HTR-8/SVneo (cell line): Measurements from ENCODE around the gene GOLGA5.
"Not testable (repeated sequence)": the region's sequence is repeated elsewhere in the genome, so short reads cannot be mapped to it uniquely, and the experiment has no call there.

Experiments
- DNase-seq: peaks from one replicate; pipeline ENCODE4 v3.0.0; 2011; ENCODE audit warnings: low spot score, mixed read lengths; ENCODE audit not compliant: insufficient read length
- FAIRE-seq: peaks from 2 replicates; lab custom pipeline; 2011; peaks lifted over from hg19 to GRCh38; lab: Jason Lieb, UNC

GOLGA5 gene

DNA sequence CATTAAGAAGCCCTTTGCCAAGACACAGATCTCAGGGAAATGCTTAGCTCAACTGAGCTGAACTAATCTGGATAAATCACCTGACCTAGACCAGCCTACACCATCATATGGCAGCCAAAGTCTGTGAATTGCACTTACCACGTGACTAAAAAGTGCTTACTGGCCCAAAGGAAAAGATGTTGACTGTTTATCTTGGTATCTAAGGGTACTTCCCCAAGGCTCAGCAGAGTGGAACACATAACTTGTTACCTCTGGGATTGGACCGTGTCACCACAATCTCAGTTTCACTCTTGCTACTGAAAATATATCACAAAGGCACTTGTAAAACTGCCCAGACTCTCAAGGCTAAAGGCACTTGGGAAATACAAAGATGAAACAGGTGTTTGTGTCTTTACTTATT is 18.8 kb upstream of the GOLGA5 start:
- not testable (repeated sequence) for FAIRE-seq, DNase-seq

DNA sequence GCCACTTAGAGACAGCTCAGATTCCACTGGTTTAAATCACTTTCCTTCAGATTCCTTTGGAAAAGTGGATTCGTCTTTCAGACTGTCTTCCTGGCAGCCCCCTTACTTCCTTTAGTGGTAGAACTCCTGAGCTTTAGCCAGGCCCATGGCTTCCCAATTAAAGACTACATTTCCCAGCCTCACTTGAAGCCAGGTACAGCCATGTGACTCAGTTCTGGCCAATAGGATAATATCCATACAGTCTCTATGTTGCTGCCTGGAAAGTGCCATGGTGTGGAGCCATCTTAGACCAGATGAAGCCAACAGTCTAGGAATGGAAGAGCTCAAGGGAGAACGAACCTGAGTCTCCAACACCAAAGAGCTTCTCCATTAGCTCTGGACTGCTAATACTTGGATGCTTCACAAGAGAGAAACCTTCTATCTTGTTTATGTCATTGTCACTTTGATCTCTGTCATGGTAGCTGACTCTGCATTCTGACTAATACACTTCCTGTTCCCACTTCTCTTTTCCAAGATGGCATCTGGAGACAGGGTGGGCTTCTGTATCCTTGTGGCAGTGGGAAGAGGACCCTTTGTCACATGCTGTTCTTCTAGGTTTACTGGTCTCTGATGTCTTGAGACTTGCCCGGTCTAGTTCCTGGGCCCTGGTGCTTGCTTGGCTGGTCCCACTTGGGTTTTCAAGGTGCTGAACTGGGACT is 15.1 kb upstream of the GOLGA5 start:
- DNase-seq = not testable (repeated sequence)
- FAIRE-seq = peak; percentile 51

DNA sequence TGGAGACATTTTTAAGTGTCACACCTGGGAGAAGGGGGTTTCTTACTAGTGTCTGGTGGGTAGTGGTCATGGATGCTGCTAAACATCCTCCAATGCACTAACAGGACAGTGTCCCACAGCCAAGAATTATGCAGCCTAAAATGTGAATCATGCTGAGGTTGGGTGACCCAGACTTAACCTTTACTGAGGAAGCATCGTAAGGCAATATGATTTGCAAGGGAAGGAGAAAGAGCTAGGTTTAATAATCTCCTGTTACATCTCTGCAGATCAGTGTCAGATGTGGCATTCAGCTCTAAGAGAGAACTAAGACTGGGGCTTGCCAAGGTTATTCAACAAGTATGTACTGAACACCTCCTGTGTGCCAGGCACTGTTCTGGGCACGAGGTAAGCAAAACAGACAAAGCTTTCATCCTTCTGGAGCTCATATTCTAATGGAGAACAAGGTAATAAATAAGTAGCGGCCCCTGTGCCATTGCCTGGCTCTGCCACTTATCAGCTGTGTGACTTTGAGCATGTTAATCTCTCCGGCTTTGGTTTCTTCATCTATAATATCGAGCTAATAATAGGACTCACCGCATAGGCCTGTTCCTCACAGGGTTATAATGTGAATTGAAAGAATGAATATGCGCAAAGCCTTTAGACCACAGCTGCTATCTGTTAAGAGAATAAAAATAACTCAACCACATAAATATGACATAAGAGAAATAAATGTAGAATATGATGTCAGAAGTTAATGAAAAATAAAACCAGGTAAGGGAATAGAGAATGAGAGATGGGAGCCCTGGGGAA is 13.5 kb upstream of the GOLGA5 start:
- FAIRE-seq = no peak
- DNase-seq = peak; percentile 20

DNA sequence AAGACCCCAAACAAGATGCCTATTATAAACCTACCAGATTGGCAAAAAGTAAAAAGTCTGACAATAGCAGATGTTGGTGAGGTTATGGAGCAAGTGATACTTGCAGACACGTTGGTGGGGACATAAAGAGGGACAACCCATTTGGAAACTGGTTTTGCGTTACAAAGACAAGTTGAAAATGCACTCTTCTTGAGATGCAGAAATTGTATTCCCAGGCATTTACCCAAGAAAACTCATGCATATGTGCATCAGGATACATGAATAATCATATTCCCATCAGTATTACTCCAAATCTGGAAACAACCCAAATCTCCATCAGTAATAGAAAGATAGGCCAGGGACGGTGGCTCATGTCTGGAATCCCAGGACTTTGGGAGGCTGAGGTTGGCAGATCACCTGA is 12.8 kb upstream of the GOLGA5 start:
- FAIRE-seq = no peak

DNA sequence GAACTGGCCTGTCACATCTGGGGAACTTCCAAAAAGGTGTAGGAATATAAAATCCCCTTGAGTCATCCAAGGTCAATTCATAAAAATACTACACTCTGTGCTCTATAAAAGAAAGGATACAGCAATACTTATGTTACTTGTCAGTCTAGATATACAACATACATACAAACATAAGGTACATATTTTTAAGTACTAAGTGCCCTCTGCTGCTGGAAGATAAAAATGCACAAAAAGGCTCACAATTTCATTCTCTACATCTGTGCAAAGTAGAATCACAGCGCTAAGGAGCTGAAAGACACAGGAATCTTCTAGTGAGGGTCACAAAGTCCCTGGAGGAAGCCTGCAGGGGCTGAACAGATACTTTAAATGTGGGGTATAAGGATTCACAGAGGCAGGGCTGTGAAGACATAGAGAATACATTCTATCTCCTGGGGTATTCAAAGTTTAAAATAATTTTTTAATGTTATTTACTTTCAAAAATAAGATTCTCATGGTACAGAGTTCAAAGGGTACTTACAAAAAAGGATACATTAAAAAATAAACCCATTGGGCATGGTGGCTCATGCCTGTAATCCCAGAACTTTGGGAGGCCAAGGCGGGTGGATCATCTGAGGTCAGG is 10.2 kb upstream of the GOLGA5 start:
- DNase-seq = peak; percentile 60

More for the DNA sequence above, 12.8 kb upstream of the GOLGA5 start:
- no peak for DNase-seq

DNA sequence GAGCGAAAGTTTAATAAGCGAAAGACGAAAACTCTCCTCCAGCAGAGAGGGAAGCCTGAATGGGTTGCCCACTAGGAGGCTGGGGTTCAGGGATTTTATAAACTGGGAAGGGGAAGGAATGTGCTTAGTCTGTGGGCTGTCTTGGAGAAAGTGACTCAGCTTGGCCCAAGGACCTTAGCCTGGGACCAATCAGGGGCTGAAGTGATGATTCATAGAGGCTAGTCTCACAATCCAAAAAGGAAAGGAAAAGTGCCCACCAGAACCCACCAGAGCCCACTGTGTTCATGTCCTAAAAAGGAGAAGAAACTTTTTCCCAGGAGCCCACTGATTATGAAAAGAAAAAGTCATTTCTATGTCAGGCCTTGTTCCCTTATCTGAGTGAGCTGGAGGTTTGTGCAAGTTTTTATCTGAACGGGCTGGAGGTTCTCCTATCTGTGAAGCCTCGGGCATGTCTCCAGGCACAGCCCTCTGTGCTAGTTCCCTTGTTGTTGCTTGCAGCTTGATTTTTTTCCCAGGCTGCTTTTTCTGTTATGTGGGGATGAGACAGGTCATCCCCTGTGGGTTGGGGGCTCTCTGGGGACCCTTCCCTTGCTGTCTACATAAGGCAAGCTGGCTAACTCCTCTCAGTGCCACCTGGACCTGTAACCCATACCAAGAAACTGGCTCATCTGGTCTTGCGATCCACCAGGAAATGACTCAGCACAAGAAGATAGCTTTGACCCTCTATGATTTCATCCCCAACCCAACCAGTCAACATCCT is 8.3 kb upstream of the GOLGA5 start:
- FAIRE-seq = no peak
- DNase-seq = peak; percentile 25

More for the DNA sequence above, 10.2 kb upstream of the GOLGA5 start:
- FAIRE-seq = peak; percentile 54

DNA sequence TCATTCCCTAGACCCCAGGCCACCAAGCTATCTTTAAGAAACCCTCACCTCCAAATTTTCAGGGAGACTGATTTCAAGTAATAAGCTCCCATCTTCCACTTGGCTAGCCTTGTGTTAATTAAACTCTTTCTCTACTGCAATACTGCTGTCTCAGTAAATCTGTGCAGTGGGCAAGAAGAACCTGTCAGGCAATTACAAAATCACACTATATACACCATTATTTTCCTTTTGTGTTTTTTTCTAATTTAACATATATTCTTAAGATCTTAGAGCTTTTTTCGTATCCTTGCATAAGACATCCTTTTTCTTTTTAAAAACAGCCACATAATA is 7.7 kb upstream of the GOLGA5 start:
- FAIRE-seq (no peak), DNase-seq (no peak)

DNA sequence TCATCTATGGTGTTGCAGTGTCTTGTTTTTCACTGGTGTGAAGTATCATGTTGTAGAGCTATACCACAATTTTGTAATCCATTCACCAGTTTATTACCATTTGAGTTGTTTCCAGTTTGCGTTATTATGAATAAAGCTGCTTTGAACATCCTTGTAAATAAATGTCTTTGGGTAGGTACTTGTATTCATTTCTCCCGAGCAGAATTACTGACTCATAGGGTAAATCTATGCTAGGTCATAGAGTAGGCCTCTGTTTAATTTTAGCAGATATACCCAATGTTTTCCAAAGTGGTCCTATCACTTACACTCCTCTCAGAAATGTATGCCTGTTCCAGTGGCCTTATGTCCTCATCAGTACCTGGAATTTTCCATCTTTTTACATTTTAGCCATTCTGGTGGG is 6.6 kb upstream of the GOLGA5 start:
- DNase-seq (no peak), FAIRE-seq (no peak)

DNA sequence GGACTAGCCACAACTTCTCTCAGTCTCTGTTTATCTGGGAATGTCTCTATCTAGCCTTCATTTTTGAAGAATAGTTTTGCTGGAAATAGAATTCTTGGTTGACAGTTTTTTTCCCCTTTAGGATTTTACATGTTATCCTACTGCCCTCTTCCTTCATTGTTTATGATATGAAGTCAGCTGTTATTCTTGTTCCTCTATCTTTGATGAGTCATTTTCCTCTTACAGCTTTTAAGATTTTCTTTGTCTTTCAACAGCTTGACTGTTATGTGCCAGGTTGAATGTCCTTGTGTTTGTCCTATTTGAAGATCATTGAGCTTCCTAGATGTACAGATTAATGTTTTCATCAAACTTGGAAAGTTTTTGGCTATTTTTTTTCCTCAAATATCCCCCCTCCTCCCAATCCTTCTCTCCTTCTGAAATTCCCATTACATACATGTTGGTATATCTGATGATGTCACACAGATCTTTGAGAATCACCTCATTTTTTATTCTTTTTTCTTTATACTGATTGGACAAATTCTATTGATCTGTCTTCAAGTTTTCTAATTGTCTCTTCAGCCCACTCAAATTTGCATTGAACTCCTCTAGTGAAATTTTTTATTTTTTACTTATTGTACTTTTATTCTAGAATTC is 4.5 kb upstream of the GOLGA5 start:
- no peak for DNase-seq
- FAIRE-seq = no peak

DNA sequence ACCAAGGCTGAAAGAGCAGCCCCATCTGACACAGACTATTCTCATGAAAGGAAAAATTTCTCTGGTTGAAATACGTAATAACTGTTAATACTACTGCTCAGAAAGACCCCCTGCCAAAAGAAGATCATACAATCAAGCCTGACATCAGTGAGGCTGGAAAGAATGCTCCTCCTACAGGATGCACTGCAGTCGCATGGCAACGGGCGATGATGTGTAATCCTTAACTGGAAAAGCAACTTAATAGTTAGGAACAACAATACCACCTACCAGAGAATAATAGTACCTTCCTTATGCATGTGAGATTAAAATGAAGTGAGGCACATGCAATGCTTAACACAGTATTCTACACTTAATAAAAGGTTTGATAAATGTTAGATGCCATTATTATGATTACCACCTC is 1.2 kb upstream of the GOLGA5 start:
- FAIRE-seq (no peak), DNase-seq (no peak)

DNA sequence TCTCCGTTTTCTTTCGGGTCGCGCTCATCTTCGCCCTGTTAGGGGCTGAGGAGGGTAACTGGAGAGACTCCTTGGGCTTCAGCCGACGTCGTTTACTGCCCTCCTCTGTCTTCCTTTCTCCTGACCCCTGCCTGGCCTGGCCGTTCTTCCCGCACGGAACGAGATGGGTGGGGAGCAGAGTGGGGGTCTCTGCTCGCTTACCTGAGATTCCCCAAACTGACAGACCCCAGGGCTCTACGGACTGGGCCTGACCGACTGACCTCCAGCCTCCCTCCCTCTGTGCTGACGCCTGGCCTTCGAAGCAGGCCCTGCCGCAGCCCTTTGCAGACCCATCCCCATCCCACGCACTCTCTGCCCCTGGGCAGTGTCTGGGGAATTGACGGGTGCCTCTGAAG is 439 bp downstream of the GOLGA5 start:
- FAIRE-seq (no peak), DNase-seq (no peak)

DNA sequence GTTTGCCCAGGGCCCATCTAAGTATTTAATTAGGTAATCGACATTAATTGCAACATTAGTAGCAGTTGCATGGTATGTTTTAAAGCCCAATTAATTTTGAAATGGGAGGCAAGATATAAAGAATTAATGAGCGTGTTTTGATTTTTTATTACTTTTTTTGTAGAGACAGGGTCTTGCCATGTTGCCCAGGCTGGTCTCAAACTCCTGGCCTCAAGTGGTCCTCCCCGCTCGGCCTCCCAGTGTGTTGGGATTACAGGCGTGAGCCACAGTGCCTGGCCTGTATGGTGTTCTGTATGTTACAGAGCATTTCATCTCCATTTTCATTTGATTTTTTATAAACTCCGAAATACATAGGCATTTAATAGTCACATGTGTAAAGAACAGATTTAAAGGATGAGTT is 856 bp downstream of the GOLGA5 start:
- DNase-seq (no peak), FAIRE-seq (no peak)

DNA sequence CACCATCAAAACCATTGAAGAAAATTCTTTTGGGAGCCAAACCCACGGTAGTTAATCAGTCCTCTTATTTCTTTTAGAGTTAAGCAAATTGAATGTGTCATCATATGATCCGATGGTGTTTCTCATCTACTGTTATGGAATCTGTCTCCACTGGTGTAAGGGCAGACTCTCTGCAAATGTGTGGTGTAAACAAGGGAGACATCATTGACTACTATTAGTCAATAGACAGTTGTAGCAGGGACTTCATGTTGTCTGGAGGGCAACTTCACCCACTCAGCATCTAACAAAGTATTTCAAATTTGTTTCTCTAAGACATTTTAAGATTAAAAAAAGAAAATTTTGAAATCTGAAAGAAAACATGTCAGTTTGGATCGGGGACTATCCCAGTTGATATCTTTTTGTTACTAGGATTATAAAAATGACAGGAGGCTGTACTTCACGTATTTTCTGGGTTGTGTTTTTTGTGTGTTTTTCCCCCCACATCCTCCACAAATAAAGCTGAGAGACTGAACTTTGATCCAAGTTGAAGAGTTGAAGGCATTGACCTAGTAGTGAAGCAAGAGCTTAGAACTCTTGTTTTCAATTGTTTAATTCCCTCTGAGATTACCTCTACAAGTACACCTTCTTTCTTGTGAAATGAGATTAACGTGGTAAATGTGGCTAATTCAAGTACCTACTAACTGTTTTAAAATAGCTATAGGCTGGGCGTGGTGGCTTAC is 4.0 kb downstream of the GOLGA5 start:
- FAIRE-seq (no peak), DNase-seq (no peak)

DNA sequence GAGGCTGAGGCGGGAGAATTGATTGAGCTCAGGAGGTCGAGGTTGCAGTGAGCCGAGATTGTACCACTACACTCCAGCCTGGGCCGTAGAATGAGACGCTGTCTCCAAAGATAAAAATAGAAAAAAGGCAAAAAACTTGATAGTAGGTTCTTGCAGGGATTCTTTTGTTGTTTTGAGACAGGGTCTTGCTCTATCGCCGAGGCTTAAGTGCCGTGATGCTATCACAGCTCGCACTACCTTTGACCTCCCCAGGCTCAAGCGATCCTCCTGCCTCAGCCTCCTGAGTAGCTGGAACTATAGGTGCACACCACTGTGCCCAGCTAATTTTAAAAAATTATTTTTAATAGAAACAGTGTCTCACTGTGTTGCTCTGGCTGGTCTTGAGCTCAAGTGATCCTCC is 4.7 kb downstream of the GOLGA5 start:
- DNase-seq (no peak), FAIRE-seq (no peak)

DNA sequence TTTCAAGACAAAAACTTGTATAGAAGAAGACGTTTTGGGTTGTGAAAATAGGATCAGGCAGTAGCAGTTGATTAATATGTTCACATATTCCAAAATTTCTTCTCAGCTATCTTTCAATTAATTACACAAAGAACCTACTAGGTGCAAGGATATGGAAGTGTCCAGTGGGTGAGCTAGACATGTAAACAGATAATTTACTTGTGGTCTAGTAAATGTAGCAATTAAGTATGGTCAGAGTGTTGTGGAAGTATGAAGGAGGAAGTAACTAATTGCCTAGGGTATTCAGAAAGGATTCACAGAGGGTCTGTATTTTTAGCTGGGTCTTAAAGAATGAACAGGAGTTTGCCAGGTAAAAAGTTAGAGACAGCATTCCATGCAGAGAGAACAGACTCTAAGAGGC is 5.9 kb downstream of the GOLGA5 start:
- FAIRE-seq = no peak
- DNase-seq = no peak

DNA sequence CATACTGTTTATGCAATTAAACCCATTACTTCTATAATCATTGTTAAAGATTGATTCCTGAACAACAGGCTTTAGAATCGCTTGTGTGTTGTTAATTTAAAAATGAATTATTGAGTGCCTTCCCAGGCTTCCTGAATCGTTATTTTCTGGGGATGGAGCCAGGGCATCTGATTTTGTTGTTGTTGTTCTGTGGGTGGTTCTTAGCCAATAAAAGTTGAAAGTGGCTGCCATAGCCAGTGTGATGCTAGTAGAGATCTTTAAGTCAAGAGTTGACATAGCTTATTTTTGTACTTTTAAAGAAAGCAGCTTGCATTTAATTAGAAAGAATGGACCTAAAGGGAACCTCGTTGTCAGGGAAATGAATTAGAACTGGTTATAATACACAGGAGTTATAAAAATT is 6.4 kb downstream of the GOLGA5 start:
- FAIRE-seq (no peak), DNase-seq (no peak)

DNA sequence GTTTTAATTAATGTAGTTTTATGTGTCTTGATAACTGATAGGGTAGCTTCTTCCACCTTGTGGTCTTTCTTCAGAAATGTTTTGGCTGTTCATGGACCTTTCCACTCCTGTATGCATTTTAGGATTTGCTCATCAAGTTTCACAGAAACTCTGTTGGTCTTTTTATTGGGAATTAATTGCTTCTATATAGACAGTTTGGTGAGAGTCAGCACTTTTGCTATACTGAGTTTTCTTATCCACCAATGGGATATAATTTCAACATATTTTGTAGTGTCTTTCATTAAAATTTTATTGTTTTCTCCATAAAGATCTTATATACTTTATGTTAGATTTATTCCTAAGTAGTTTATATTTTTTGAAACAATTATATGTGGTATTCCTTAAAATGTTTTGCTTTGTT is 7.8 kb downstream of the GOLGA5 start:
- FAIRE-seq (no peak), DNase-seq (no peak)

DNA sequence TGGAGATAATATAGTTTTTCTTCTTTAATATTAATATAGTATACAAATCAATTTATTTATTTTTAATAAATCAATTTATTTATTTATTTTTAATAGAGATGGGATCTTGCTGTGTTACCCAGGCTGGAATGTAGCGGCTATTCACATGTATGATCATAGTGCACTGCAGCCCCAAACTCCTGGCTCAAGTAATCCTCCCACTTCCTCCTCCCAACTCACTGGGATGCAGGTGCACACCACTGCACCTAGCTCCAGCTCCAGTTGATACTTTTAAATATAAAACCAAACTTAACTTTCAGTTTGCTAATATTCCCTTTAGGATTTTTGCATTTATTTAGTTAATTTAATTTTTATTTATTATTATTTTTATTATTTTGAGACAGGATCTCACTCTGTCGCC is 8.6 kb downstream of the GOLGA5 start:
- no peak for FAIRE-seq
- no peak for DNase-seq

DNA sequence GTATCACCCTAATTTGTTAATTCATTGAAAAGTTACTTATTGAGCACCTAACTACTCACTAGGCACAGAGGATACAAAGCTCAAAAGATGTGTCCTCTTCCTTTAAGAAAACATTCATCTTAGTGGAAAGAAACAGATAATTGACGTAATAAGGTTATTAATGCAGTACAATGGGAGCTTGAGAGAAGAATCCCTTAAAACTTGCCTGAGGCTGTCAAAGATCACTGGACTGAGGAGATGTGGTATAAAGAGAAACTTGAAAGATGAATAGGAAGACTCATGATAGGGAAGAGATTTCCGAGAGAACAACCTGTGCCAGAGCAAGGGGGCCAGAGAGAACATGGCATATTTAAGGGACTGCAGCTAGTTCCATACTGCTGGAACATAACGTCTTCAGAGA is 19.1 kb downstream of the GOLGA5 start:
- FAIRE-seq (no peak), DNase-seq (no peak)
